Retinal pigment epithelial cell (primary cell): ENCODE measurements around the gene CST9.

ENCODE experiments used
- DNase-seq: peaks from one replicate; pipeline ENCODE4 v3.0.0-alpha.2; 2010; ENCODE audit warnings: low read depth
- H3K4me3 ChIP-seq: 2 replicates; pipeline ENCODE4 v1.5.1; 2011; ENCODE audit warnings: mild to moderate bottlenecking, low read length, control low read depth, moderate library complexity
- TF ChIP-seq, protein P1 (sequence below): conservative IDR thresholded peaks from 2 replicates; pipeline ENCODE4 v1.5.1; 2011; ENCODE audit warnings: low read depth, low read length, control low read depth, inconsistent platforms

Gene CST9

DNA sequence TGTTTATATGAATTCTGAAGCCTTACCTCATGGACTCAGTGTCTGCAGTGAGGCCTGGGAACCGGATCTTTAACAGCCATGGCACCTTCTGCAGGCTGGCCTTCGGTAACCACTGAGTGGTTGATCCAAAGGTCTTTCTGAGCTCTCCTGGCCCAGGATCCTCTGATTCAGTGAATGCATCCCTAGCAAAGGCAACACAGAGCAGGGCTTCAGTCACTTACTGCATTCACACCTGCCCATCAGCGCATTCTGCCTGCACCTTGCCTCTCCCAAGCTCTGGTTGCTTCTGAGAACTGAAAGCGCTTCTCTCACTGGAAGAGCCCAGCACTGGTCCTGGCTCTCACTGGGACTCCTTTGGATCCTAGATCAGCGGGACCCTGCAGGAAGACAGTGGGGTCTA lies 8.4 kb upstream of the CST9 start:
- H3K4me3 ChIP-seq = no peak overlapping the region
- TF ChIP-seq, protein P1, sequence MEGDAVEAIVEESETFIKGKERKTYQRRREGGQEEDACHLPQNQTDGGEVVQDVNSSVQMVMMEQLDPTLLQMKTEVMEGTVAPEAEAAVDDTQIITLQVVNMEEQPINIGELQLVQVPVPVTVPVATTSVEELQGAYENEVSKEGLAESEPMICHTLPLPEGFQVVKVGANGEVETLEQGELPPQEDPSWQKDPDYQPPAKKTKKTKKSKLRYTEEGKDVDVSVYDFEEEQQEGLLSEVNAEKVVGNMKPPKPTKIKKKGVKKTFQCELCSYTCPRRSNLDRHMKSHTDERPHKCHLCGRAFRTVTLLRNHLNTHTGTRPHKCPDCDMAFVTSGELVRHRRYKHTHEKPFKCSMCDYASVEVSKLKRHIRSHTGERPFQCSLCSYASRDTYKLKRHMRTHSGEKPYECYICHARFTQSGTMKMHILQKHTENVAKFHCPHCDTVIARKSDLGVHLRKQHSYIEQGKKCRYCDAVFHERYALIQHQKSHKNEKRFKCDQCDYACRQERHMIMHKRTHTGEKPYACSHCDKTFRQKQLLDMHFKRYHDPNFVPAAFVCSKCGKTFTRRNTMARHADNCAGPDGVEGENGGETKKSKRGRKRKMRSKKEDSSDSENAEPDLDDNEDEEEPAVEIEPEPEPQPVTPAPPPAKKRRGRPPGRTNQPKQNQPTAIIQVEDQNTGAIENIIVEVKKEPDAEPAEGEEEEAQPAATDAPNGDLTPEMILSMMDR = no peak
- DNase-seq = no peak

DNA sequence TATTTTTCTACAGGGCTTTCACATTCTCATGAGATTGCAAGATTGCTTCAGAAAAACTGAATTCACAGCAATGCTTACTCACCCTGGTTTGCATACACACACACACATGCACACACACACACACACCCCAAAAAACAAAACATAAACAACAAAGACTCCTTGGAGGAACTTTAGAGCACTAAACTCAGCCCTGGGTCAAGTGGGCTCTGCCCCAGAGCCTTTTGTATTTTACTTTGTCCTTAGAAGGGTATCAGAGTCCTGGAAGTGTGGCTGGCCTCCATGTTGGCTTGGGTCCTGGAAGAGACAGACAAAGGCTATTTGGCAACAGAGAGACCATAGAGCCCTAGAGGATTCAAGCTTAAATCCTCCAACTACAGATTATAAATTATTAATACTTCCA lies 8.0 kb upstream of the CST9 start:
- DNase-seq = no peak
- TF ChIP-seq, protein P1 = no peak
- H3K4me3 ChIP-seq = no peak overlapping the region

DNA sequence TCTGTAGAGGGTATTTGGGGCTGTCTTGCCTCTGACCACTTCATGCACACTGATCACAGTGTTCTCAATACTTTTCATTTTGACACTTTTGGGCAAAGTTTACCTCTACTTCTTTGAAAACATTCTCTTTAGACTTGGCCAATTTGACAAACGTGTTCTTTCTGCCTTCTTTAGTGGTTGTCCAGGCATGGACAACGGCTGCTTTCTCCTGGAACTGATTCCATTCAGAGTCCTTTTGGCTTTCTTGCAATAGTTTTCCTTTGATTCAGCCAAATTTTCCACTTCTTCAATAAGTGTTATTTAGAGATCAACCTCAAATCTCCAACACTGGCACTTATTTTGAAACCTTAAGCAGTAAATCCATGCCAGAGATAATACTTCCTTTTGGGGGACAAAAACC lies 6.7 kb upstream of the CST9 start:
- H3K4me3 ChIP-seq = no peak overlapping the region
- no peak for DNase-seq
- TF ChIP-seq, protein P1 = no peak

DNA sequence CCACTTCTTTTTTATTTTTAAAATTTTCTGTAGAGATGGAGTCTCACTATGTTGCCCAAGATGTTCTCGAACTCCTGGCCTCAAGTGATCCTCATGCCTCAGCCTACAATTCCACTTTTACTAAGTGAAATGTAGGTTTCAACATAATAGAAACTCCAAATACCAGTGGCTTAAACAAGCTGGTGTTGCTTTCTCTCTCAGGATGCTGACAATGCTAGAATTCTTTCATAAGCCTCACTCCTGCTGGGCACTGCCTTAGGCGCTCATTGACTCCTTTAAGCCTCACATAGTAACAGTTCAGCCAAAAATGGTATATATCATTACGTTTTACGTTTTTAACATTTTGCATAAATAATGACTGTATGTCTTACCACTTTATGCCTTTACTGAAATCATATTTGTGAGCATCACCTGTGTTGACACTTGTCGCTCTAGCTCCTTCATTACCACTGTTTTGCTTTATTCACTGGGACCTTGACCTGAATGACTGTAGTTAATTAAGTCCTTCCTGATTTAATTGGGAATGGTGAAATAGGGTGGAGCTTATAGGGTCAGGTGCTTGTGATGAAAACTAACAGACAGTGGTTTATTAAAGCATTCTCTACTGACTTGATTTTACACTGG lies 3.9 kb upstream of the CST9 start:
- TF ChIP-seq, protein P1 = no peak
- no peak for DNase-seq

DNA sequence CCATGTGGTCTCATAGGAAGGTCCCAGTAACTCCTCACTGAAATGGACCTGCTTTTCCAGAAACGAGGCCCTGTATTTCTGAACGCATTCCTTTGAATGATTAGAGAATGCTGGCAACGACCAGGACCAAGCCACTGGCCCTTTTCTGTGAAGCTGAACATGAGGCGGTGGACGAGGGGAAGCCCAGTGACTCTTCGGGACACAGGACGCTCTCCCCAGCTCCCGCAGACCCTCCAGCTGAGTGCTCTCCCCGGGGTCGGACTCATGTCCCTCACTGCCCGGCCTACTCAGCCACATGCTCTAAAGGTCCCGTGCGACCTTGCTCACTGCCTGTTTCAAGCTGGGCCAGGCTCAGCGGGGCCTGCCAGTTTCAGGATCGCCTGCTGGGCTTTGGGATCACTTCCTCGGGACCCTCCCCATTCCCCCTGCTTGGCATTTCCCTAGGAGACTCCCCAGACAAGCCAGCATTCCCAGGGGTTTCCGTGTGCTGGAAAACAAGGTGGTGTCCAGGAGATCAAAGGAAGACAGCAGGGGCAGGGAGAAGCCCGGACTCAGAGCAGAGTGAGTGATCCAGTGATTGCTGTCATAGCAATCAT lies 2.6 kb upstream of the CST9 start:
- TF ChIP-seq, protein P1 = no peak
- no peak for DNase-seq
- no peak overlapping the region for H3K4me3 ChIP-seq

More for the DNA sequence above, 3.9 kb upstream of the CST9 start:
- H3K4me3 ChIP-seq = no peak overlapping the region

DNA sequence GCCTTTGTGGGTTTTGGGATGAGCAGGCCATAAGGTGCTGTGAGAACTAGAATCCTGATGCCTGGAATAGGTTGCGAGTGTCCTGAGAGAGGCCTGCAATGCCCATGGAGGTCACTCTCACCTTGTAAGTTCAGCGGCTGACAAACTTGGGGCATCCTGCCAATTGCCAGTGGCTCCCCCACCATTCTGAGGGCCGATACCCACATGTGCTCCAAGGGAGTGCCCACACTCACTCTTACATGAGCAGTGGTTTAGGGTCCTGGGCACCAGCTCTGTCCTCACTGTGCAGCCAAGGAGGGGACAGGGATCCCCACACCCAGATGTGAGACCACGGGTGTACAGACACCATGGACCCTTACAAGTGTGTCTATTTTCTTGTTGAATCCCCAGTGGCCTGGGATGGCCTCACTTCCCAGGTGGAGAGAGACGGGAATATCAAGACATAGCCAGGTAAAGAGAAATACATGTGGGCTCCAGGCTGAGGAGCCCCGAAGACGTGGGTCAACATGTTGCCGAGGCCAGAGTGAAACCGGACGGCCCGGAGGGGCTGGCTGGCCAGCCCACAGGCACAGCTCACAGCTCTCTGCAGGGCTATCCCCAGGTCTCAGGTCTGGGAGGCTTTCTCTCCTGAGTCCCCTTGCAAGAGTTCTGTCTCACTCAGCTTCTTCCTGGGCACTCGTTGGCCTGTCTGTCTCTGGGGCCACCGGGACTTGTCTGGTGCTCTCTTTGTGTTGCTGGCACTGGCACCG lies 2.0 kb upstream of the CST9 start:
- TF ChIP-seq, protein P1 = no peak

DNA sequence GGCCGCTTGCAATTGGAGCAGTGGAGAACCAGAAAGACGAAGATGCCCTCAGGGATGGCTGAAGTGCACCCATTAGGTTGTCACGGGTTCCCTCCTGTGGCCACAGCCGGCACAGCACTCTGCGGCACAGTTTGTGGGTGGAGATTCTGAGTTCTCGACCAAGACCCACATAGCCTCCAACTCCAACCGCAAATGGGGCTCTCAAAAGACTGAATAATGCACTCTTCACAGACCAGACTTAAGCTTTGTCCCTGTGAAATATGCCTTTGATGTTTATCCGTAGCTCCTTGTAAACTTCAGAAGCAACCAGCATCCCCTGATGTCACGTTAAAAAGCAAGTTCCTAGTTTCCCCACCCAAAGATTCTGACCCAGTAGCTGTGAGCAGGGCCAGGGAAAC lies 934 bp upstream of the CST9 start:
- TF ChIP-seq, protein P1 = peak; percentile 94
- no peak overlapping the region for H3K4me3 ChIP-seq
- no peak for DNase-seq

More for the DNA sequence above, 2.0 kb upstream of the CST9 start:
- no peak overlapping the region for H3K4me3 ChIP-seq
- no peak for DNase-seq
